PC-3 (cell line): ENCODE data around the gene KISS1R.

ENCODE experiments used
- CTCF ChIP-seq: fragments of 300-600 bp; sonication (generic); conservative IDR thresholded peaks from 2 replicates; pipeline ENCODE4 v1.5.1; 2017; ENCODE audit warnings: antibody characterized with exemption, low read depth, mild to moderate bottlenecking, low read length
- EZH2 ChIP-seq: fragments of 300-600 bp; sonication (generic); IDR thresholded peaks from one replicate; pipeline ENCODE4 v1.6.1; 2017; ENCODE audit warnings: antibody characterized with exemption, mild to moderate bottlenecking, low read length; ENCODE audit not compliant: unreplicated experiment
- EZH2phosphoT487 ChIP-seq: fragments of 300-600 bp; sonication (generic); IDR thresholded peaks from 2 replicates; pipeline ENCODE4 v1.6.1; 2018; ENCODE audit warnings: mild to moderate bottlenecking, antibody characterized with exemption, low read length, borderline replicate concordance

- TF ChIP-seq CTCF (no peak), EZH2phosphoT487 (no peak), EZH2 (no peak)
Observed at GRCh38 chr19:931860-932647, 14.9 kb downstream of the KISS1R start.
